SK-N-SH (cell line): ENCODE measurements around the gene RASA3. TPM values are rescaled to one million over a fixed set of nuclear protein-coding genes. Genes with fewer than 3 reads are reported as not detected.
"Not testable (repeated sequence)": the region's sequence is repeated elsewhere in the genome, so short reads cannot be mapped to it uniquely, and the experiment has no call there.

ENCODE experiments used
- CTCF ChIA-PET: fragments of 300-600, 350-600 bp; formaldehyde crosslinking; extraction: SDS; loops from one replicate; lab custom pipeline; 2021; lab: Yijun Ruan, JAX
- POLR2A ChIA-PET: fragments of 350-600 bp; sonication (Branson Sonifier 250); formaldehyde crosslinking; extraction: SDS; loops from one replicate; lab custom pipeline; 2020; ENCODE audit warnings: antibody characterized with exemption, inconsistent platforms; lab: Yijun Ruan, JAX
- DNase-seq: peaks from one replicate; pipeline ENCODE4 v3.0.0; 2012
- H2AFZ ChIP-seq: fragments of 200-600 bp; sonication (generic); 2 replicates; pipeline ENCODE4 v1.8.1; 2016; ENCODE audit warnings: antibody characterized with exemption, mild to moderate bottlenecking, low read depth
- H3F3A ChIP-seq: fragments of 200-600 bp; sonication (generic); replicated peaks from 2 replicates; pipeline ENCODE3; 2016; ENCODE audit warnings: antibody characterized with exemption, mild to moderate bottlenecking; ENCODE audit not compliant: insufficient read depth
- H3K27ac ChIP-seq, 2 experiments: fragments of 200-500 bp in 1 of 2; fragments of 200-600 bp in 1 of 2; sonication (Bioruptor generic) in 1 of 2; sonication (generic), shearing (Covaris generic) in 1 of 2; 2 replicates each; pipeline versions ENCODE4 v1.5.1 to v1.6.1; 2014 to 2016; ENCODE audit warnings: low read depth in 2 of 2, inconsistent platforms in 1 of 2, low read length in 1 of 2, mild to moderate bottlenecking in 1 of 2, mixed read lengths in 1 of 2
- H3K27me3 ChIP-seq: fragments of 200-600 bp; sonication (generic), shearing (Covaris generic); 2 replicates; pipeline ENCODE4 v1.6.1; 2016; ENCODE audit warnings: mixed run types; ENCODE audit not compliant: insufficient read depth
- H3K36me3 ChIP-seq, 2 experiments: fragments of 200-500 bp in 1 of 2; fragments of 200-600 bp in 1 of 2; sonication (Bioruptor generic) in 1 of 2; sonication (generic) in 1 of 2; replicated peaks in 1 of 2; 2 replicates each; pipeline versions ENCODE3 to v1.5.1; 2014 to 2016; ENCODE audit warnings: low read length in 1 of 2, mild to moderate bottlenecking in 1 of 2; ENCODE audit not compliant: insufficient read depth in 2 of 2, control insufficient read depth in 1 of 2
- H3K4me1 ChIP-seq, 2 experiments: fragments of 200-500 bp in 1 of 2; fragments of 200-600 bp in 1 of 2; sonication (Bioruptor generic) in 1 of 2; sonication (generic), shearing (Covaris generic) in 1 of 2; 2 replicates each; pipeline versions ENCODE4 v1.5.1 to v1.6.1; 2014 to 2016; ENCODE audit warnings: low read depth in 1 of 2, low read length in 1 of 2, mixed run types in 1 of 2; ENCODE audit not compliant: insufficient read depth in 2 of 2, control insufficient read depth in 1 of 2
- H3K4me2 ChIP-seq: fragments of 200-600 bp; sonication (generic), shearing (Covaris generic); 2 replicates; pipeline ENCODE4 v1.6.1; 2017; ENCODE audit warnings: mixed run types
- H3K4me3 ChIP-seq, 2 experiments: fragments of 200-500 bp in 1 of 2; fragments of 200-600 bp in 1 of 2; sonication (Bioruptor generic) in 1 of 2; sonication (generic), shearing (Covaris generic) in 1 of 2; 2 replicates each; pipeline versions ENCODE4 v1.5.1 to v1.8.1; 2014 to 2016; ENCODE audit warnings: low read depth in 2 of 2, inconsistent platforms in 1 of 2, low read length in 1 of 2, mild to moderate bottlenecking in 1 of 2, mixed read lengths in 1 of 2, moderate library complexity in 1 of 2
- H3K79me2 ChIP-seq: fragments of 200-600 bp; sonication (generic); 2 replicates; pipeline ENCODE4 v1.8.1; 2017; ENCODE audit warnings: mild to moderate bottlenecking; ENCODE audit not compliant: insufficient read depth
- H3K9ac ChIP-seq: fragments of 200-600 bp; sonication (generic); 2 replicates; pipeline ENCODE4 v1.6.1; 2017; ENCODE audit warnings: mixed run types
- H3K9me2 ChIP-seq: fragments of 200-600 bp; sonication (generic); 2 replicates; pipeline ENCODE4 v1.6.1; 2017; ENCODE audit warnings: mixed run types
- H3K9me3 ChIP-seq: fragments of 200-600 bp; sonication (generic); 2 replicates; pipeline ENCODE4 v1.6.1; 2017; ENCODE audit warnings: mixed run types, mild to moderate bottlenecking, moderate library complexity
- H4K20me1 ChIP-seq: fragments of 200-600 bp; sonication (generic); 2 replicates; pipeline ENCODE4 v1.6.1; 2017; ENCODE audit warnings: mild to moderate bottlenecking, mixed run types; ENCODE audit not compliant: insufficient read depth
- CHD2 ChIP-seq: fragments of 150-350 bp; IDR thresholded peaks from 2 replicates; pipeline ENCODE4 v1.6.1; 2018; ENCODE audit warnings: low read length; ENCODE audit not compliant: partially characterized antibody
- FOXJ3 ChIP-seq: sonication (generic); formaldehyde crosslinking; IDR thresholded peaks from 2 replicates; pipeline ENCODE4 v1.5.1; 2020; ENCODE audit warnings: mild to moderate bottlenecking, missing genetic modification reagents
- GATA2 ChIP-seq: sonication (generic); formaldehyde crosslinking; IDR thresholded peaks from 2 replicates; pipeline ENCODE4 v1.5.0; 2020; ENCODE audit warnings: mild to moderate bottlenecking, missing genetic modification reagents
- JUND ChIP-seq: IDR thresholded peaks from 2 replicates; pipeline ENCODE4 v1.4.0; 2012
- NFIC ChIP-seq: IDR thresholded peaks from 2 replicates; pipeline ENCODE4 v1.4.0; 2012; ENCODE audit warnings: borderline replicate concordance
- NRF1 ChIP-seq: IDR thresholded peaks from 2 replicates; pipeline ENCODE4 v1.6.1; 2012; ENCODE audit warnings: low read depth, mild to moderate bottlenecking, low read length
- RAD21 ChIP-seq: IDR thresholded peaks from 2 replicates; pipeline ENCODE4 v1.6.1; 2012; ENCODE audit warnings: mild to moderate bottlenecking, low read length
- RFX5 ChIP-seq: IDR thresholded peaks from 2 replicates; pipeline ENCODE4 v1.6.1; 2012; ENCODE audit warnings: mild to moderate bottlenecking, improper control_type of control experiment, low read length
- RXRA ChIP-seq: IDR thresholded peaks from 2 replicates; pipeline ENCODE4 v1.4.0; 2012; ENCODE audit warnings: low read depth, mild to moderate bottlenecking, borderline replicate concordance
- SIN3A ChIP-seq: IDR thresholded peaks from 2 replicates; pipeline ENCODE4 v1.6.1; 2012; ENCODE audit warnings: low read depth, mild to moderate bottlenecking, low read length, moderate library complexity, borderline replicate concordance
- TEAD4 ChIP-seq: IDR thresholded peaks from 2 replicates; pipeline ENCODE4 v1.4.0; 2012; ENCODE audit warnings: mild to moderate bottlenecking, borderline replicate concordance; ENCODE audit not compliant: insufficient read depth
- YY1 ChIP-seq: IDR thresholded peaks from 2 replicates; pipeline ENCODE4 v1.4.0; 2012; ENCODE audit warnings: low read depth, mild to moderate bottlenecking
- WGBS: methylation state at CpG from one replicate; pipeline ENCODE4 v1.1.6; 2017; ENCODE audit warnings: low lambda C conversion rate; 5-methylcytosine and 5-hydroxymethylcytosine counted together
- polyA plus RNA-seq, 3 experiments: library from polyadenylated mRNA; depleted of rRNA; stranded (reverse); fragments of >200 nt; gene quantifications; 2 replicates each; pipeline ENCODE4 v1.2.3, GENCODE V29; 2012
- TF ChIP-seq, protein P1 (sequence below): fragments of 200-600 bp; sonication (generic); IDR thresholded peaks from 2 replicates; pipeline ENCODE4 v1.6.1; 2017; ENCODE audit warnings: antibody characterized with exemption, mild to moderate bottlenecking, moderate library complexity
- TF ChIP-seq, protein P2 (sequence below): fragments of 150-350 bp; IDR thresholded peaks from 2 replicates; pipeline ENCODE4 v1.6.1; 2017; ENCODE audit warnings: antibody characterized with exemption, low read length, low read depth, borderline replicate concordance

RASA3 gene
- polyA plus RNA-seq, 1 of the 3 experiments (the other 2 are of a cell fraction) = 25.1 TPM

DNA sequence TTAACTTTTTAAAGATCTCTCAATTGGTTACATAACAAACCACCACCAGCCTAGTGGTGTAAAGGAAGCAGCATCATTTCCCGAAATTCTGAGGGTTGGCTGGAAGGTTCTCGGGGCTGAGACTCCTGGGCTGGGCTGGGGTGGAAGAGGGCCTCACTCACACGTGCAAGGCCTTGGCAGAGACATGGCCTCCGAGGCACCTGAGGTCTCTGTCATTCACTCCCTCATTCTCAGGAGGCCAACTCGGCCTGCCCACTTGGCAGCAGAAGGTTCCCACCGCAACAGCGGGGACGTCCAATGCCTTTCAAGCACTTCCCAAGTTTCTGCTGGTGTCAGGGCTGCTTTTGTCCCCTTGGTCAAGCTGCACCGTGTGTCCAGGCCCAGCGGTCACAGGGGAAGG is 18.6 kb upstream of the RASA3 start:
- H3K27ac ChIP-seq = no peak overlapping the region
- 78% methylated on average over 7 of the region's 10 CpGs for WGBS
- H4K20me1 ChIP-seq = no peaks in the 10 kb centered on the region
- peak; percentile 7 for DNase-seq
- ChIA-PET CTCF (no interaction called here), POLR2A (no interaction called here)
- no peaks in the 10 kb centered on the region for H3K4me1 ChIP-seq
- H3K9me2 ChIP-seq = no peaks in the 10 kb centered on the region
- no peaks in the 10 kb centered on the region for H3K9me3 ChIP-seq
- H3K27me3 ChIP-seq = no peaks in the 10 kb centered on the region
- no peaks in the 10 kb centered on the region for H3K79me2 ChIP-seq
- H3F3A ChIP-seq = no peaks in the 10 kb centered on the region
- no peaks in the 10 kb centered on the region for H3K36me3 ChIP-seq
- TF ChIP-seq CHD2 (no peak), FOXJ3 (CRISPR knock-in tag) (no peak), NRF1 (no peak), RFX5 (no peak)
- TF ChIP-seq, protein P1, sequence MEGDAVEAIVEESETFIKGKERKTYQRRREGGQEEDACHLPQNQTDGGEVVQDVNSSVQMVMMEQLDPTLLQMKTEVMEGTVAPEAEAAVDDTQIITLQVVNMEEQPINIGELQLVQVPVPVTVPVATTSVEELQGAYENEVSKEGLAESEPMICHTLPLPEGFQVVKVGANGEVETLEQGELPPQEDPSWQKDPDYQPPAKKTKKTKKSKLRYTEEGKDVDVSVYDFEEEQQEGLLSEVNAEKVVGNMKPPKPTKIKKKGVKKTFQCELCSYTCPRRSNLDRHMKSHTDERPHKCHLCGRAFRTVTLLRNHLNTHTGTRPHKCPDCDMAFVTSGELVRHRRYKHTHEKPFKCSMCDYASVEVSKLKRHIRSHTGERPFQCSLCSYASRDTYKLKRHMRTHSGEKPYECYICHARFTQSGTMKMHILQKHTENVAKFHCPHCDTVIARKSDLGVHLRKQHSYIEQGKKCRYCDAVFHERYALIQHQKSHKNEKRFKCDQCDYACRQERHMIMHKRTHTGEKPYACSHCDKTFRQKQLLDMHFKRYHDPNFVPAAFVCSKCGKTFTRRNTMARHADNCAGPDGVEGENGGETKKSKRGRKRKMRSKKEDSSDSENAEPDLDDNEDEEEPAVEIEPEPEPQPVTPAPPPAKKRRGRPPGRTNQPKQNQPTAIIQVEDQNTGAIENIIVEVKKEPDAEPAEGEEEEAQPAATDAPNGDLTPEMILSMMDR = no peak
- H3K9ac ChIP-seq = no peak overlapping the region
- H2AFZ ChIP-seq = no peak overlapping the region
- no peak overlapping the region for H3K4me2 ChIP-seq
- no peak overlapping the region for H3K4me3 ChIP-seq

DNA sequence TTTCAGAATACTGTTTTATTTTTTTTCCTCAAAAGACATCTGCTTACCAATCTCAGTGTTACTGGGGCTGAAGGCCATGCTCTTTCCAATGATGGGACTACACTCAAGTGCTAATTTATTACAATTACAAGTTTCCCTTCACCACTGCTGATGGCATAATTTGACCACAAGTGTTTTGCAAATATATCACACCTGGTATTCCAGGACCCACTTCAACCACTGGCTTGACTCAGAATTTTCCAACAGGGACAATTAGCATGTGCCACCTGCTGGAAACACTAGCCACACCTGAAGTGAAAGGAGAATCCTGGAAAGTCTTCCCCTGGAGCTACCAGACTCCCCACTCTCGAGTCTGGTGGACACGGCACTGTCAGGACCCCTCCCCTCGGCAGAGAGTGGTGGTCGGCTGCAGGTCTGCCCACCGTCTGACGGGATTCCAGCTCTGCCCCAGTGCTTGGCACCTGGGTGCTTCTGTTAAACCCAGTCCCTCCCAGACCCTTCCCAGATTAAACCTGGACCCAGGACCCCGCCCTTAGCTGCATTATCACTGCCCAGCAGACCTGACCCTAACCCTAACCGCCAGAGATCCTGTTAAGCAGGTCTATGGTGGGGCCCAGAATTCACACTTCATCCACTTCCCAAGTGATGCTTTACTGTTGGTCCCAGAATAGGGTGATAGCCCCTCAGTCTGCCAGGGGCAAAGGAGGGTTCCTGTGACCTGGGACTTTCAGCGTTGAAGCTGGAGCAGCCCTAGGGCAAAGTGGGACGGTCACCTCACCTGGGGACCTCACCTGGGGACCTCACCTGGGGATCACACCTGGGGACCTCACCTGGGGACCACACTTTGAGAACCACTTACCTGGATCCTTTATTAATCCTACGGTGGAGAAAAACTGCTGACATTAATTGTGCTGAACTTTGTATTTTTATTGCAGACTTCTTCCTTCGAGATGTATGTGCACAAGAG is 17.6 kb upstream of the RASA3 start:
- TF ChIP-seq NFIC (no peak), SIN3A (no peak), RAD21 (no peak), RXRA (no peak), GATA2 (CRISPR knock-in tag) (no peak), JUND (no peak), YY1 (no peak), CHD2 (no peak), TEAD4 (no peak), NRF1 (no peak)
- TF ChIP-seq, protein P1 = no peak
- TF ChIP-seq, protein P2, sequence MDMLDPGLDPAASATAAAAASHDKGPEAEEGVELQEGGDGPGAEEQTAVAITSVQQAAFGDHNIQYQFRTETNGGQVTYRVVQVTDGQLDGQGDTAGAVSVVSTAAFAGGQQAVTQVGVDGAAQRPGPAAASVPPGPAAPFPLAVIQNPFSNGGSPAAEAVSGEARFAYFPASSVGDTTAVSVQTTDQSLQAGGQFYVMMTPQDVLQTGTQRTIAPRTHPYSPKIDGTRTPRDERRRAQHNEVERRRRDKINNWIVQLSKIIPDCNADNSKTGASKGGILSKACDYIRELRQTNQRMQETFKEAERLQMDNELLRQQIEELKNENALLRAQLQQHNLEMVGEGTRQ = no peak
- no peaks in the 10 kb centered on the region for H3K9me2 ChIP-seq
- no peaks in the 10 kb centered on the region for H3K27me3 ChIP-seq
- no peaks in the 10 kb centered on the region for H3K79me2 ChIP-seq
- no peaks in the 10 kb centered on the region for H4K20me1 ChIP-seq
- no peak overlapping the region for H3K4me3 ChIP-seq
- H3K27ac ChIP-seq = no peak overlapping the region
- no peak overlapping the region for H3K4me2 ChIP-seq
- DNase-seq = no peak
- H3K4me1 ChIP-seq = no peaks in the 10 kb centered on the region; a peak in 1 of 4 replicates
- H3K9ac ChIP-seq = no peak overlapping the region
- 52% methylated on average over 6 of the region's 12 CpGs for WGBS
- H2AFZ ChIP-seq = no peak overlapping the region
- no peaks in the 10 kb centered on the region for H3K36me3 ChIP-seq
- ChIA-PET CTCF (no interaction called here), POLR2A (no interaction called here)
- H3K9me3 ChIP-seq = no peaks in the 10 kb centered on the region
- no peaks in the 10 kb centered on the region for H3F3A ChIP-seq

DNA sequence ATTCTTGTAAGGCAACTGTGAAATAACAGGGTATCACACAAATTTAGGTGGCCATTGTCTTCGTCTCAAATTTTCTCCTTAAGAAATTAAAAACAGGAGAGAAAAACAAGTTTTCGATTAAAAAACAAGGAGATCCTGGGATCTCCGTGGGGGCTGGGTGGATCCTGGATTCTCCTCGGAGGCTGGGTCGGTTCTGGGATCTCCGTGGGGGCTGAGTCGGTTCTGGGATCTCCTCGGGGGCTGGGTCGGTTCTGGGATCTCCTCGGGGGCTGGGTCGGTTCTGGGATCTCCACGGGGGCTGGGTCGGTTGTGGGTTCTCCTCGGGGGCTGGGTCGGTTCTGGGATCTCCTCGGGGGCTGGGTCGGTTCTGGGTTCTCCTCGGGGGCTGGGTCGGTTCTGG is 16.5 kb upstream of the RASA3 start:
- H3K79me2 ChIP-seq, H3K9ac ChIP-seq, H3K36me3 ChIP-seq, H3K4me2 ChIP-seq, H3K4me1 ChIP-seq, H3K4me3 ChIP-seq, H4K20me1 ChIP-seq, H3K27ac ChIP-seq, H2AFZ ChIP-seq, DNase-seq, H3K27me3 ChIP-seq, H3K9me3 ChIP-seq, H3F3A ChIP-seq, POLR2A ChIA-PET, H3K9me2 ChIP-seq: not testable (repeated sequence)
- 66% methylated on average over 7 of the region's 19 CpGs for WGBS
- CTCF ChIA-PET = interaction anchor here (1.2 kb wide), 1 partner anchor 13 kb away, joined by 3 read pairs; no protein-coding TSS in a partner anchor
